ENCODE data around the gene AHI1.

DNA sequence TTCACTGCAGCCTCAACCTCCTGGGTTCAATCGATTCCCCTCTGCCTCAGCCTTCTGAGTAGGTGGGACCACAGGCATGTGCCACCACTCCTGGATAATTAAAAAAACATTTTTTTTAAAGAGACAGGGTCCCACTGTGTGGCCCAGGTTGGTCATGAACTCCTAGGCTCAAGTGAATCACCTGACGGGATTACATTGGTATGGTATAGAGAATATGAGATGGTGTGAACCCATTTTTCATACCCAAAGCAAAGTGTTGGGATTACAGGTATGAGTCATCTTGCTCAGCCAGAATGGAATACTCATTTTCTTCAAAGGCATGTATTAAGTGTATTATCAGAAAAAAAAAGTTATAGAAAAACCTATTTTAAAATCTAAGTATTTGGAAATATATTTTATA is 114.2 kb downstream of the AHI1 start:
- TF ChIP-seq, protein P1, sequence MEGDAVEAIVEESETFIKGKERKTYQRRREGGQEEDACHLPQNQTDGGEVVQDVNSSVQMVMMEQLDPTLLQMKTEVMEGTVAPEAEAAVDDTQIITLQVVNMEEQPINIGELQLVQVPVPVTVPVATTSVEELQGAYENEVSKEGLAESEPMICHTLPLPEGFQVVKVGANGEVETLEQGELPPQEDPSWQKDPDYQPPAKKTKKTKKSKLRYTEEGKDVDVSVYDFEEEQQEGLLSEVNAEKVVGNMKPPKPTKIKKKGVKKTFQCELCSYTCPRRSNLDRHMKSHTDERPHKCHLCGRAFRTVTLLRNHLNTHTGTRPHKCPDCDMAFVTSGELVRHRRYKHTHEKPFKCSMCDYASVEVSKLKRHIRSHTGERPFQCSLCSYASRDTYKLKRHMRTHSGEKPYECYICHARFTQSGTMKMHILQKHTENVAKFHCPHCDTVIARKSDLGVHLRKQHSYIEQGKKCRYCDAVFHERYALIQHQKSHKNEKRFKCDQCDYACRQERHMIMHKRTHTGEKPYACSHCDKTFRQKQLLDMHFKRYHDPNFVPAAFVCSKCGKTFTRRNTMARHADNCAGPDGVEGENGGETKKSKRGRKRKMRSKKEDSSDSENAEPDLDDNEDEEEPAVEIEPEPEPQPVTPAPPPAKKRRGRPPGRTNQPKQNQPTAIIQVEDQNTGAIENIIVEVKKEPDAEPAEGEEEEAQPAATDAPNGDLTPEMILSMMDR (conservative IDR thresholded peaks at IDR 0.05; ENCODE audit: low read depth, low read length): no peak
- no peak for TF ChIP-seq EZH2 (IDR thresholded peaks at IDR 0.05; ENCODE audit: borderline replicate concordance, low read depth, low read length, poor library complexity, severe bottlenecking)
